ENCODE data around the gene ABCC1. TPM values are rescaled to one million over a fixed set of nuclear protein-coding genes. Genes with fewer than 3 reads are reported as not detected.

ABCC1 gene
- total and polyA plus RNA-seq, 2 of the 8 experiments (the other 6 are each of a cell fraction or from before 2014, with no cell fraction given): 42.6 to 66.8 TPM

GRCh38 chr16:15924996-15925395 is 24.4 kb upstream of the ABCC1 start:
- ChIA-PET POLR2A (ENCODE audit: partially characterized antibody) (interaction anchor here (1.0 to 1.6 kb wide), 2 partner anchors 26 to 37 kb away, joined by 3 to 5 read pairs; partner anchors contain the start of gene CEP20), CTCF (ENCODE audit: partially characterized antibody) (interaction anchor here (0.8 to 2.1 kb wide), 2 partner anchors 12 to 22 kb away, joined by 3 to 9 read pairs; no protein-coding TSS in a partner anchor)
- Histone ChIP-seq H3K9ac (replicated peaks in 1 of 4; ENCODE audit: extremely low read depth in 1 of 4, low read depth in 3 of 4, low read length in 3 of 4) (no peak overlapping the region; a peak in 1 of 7 replicates), H3K4me2 (ENCODE audit: insufficient read depth in 1 of 2, low read depth in 2 of 2, low read length in 2 of 2) (no peak overlapping the region), H3K14ac (ENCODE audit: insufficient read length) (no peak overlapping the region), H2BK20ac (ENCODE audit: low read length) (no peak overlapping the region), H3K23ac (ENCODE audit: insufficient read length) (no peak overlapping the region), H3K56ac (replicated peaks; ENCODE audit: insufficient read length, low read depth, low read length) (no peak overlapping the region), H2BK15ac (ENCODE audit: low read length) (no peak overlapping the region), H2BK5ac (ENCODE audit: low read depth, low read length) (no peak overlapping the region), H2AK5ac (ENCODE audit: low read depth, low read length) (no peak overlapping the region), H3K18ac (ENCODE audit: extremely low read depth, low read length) (no peak overlapping the region), H2BK120ac (replicated peaks; ENCODE audit: low read depth, low read length) (no peak overlapping the region), H3K4me3 (ENCODE audit: extremely low read depth in 1 of 4, insufficient read depth in 2 of 4, low read depth in 3 of 4, low read length in 4 of 4) (no peak overlapping the region), H3K36me3 (ENCODE audit: control insufficient read depth in 2 of 4, insufficient read depth in 4 of 4, low read length in 3 of 4) (no peaks in the 10 kb centered on the region), H3K79me2 (ENCODE audit: control insufficient read depth in 1 of 2, insufficient read depth in 2 of 2, low read length in 2 of 2) (no peaks in the 10 kb centered on the region), H2AFZ (ENCODE audit: low read length) (no peak overlapping the region), H3K27ac (ENCODE audit: low read depth, low read length) (no peak overlapping the region), H2BK12ac (ENCODE audit: low read depth, low read length) (no peak overlapping the region), H3K27me3 (replicated peaks in 1 of 4; ENCODE audit: control insufficient read depth in 3 of 4, extremely low read depth in 1 of 4, insufficient read depth in 3 of 4, low read length in 3 of 4) (no peaks in the 10 kb centered on the region), H4K91ac (replicated peaks; ENCODE audit: insufficient read length, low read length) (no peak overlapping the region), H4K8ac (ENCODE audit: extremely low read depth, insufficient read depth, low read length) (no peak overlapping the region), H3K4ac (replicated peaks; ENCODE audit: insufficient read length, low read depth, low read length) (no peak overlapping the region), H3K23me2 (ENCODE audit: low read depth, low read length) (no peaks in the 10 kb centered on the region), H3K4me1 (replicated peaks in 1 of 4; ENCODE audit: control insufficient read depth in 3 of 4, insufficient read depth in 4 of 4, low read length in 3 of 4) (no peaks in the 10 kb centered on the region; a peak in 1 of 7 replicates), H4K20me1 (replicated peaks in 1 of 2; ENCODE audit: control insufficient read depth in 1 of 2, insufficient read depth in 2 of 2, low read length in 2 of 2) (no peaks in the 10 kb centered on the region), H4K5ac (ENCODE audit: insufficient read length, low read depth, low read length) (no peak overlapping the region), H3K9me3 (ENCODE audit: insufficient read depth in 2 of 2, low read depth in 1 of 2, low read length in 1 of 2) (no peaks in the 10 kb centered on the region), H3K79me1 (ENCODE audit: low read depth, low read length) (no peaks in the 10 kb centered on the region)
- no peak for TF ChIP-seq POLR2AphosphoS5 (IDR thresholded peaks at IDR 0.05; ENCODE audit: low read depth, low read length)
- no peak for TF ChIP-seq PHF8 (conservative IDR thresholded peaks at IDR 0.05; ENCODE audit: low read depth, low read length)
- 95% methylated on average over 13 of the region's 13 CpGs; no CpG with 5 or more reads in 1 of the 2 experiments for WGBS, 2 experiments (ENCODE audit: extremely low coverage in 1 of 2, insufficient coverage in 1 of 2, insufficient read length in 1 of 2, insufficient replicate concordance in 2 of 2, low coverage in 1 of 2, low lambda C conversion rate in 2 of 2, missing lambda C conversion rate in 1 of 2)
- FAIRE-seq (no peak), DNase-seq (ENCODE audit: low read depth in 1 of 2, low spot score in 2 of 2) (no peak)
